ENCODE measurements around the gene ADAMTS7. TPM values are rescaled to one million over a fixed set of nuclear protein-coding genes. Genes with fewer than 3 reads are reported as not detected.

ADAMTS7 gene
- polyA plus RNA-seq, 1 donor from 2014 or later, result 31.5 TPM

- no peak overlapping the region for H3K27ac ChIP-seq (ENCODE audit: low read length)
- no peaks in the 10 kb centered on the region for H3K36me3 ChIP-seq (ENCODE audit: insufficient read depth, low read length)
- H3K4me3 ChIP-seq (ENCODE audit: low read length), result no peak overlapping the region
- no peak overlapping the region for H3K9ac ChIP-seq (ENCODE audit: low read length)
- H3F3A ChIP-seq (ENCODE audit: insufficient read depth, low read length, poor library complexity, severe bottlenecking), result no peaks in the 10 kb centered on the region
- H3K79me2 ChIP-seq (replicated peaks; ENCODE audit: insufficient read depth, low read length), result no peaks in the 10 kb centered on the region
- no peaks in the 10 kb centered on the region for H3K9me2 ChIP-seq (ENCODE audit: insufficient read depth, low read length)
- TF ChIP-seq MXI1 (conservative IDR thresholded peaks at IDR 0.05; ENCODE audit: poor library complexity, severe bottlenecking) (no peak), RAD21 (conservative IDR thresholded peaks at IDR 0.05) (no peak), EZH2 (IDR thresholded peaks at IDR 0.05; ENCODE audit: borderline replicate concordance, insufficient read depth, low read length, poor library complexity, severe bottlenecking) (no peak), POLR2AphosphoS5 (IDR thresholded peaks at IDR 0.05) (no peak), EP300 (conservative IDR thresholded peaks at IDR 0.05; ENCODE audit: poor library complexity, severe bottlenecking) (no peak), CTCF (IDR thresholded peaks at IDR 0.05; ENCODE audit: poor library complexity, severe bottlenecking) (no peak), TAF1 (IDR thresholded peaks at IDR 0.05; ENCODE audit: low read depth) (no peak), REST (IDR thresholded peaks at IDR 0.05; ENCODE audit: borderline replicate concordance) (no peak), SMC3 (conservative IDR thresholded peaks at IDR 0.05; ENCODE audit: poor library complexity) (no peak)
- H2AFZ ChIP-seq (ENCODE audit: low read depth, low read length), result no peak overlapping the region
- no peaks in the 10 kb centered on the region for H3K9me3 ChIP-seq (ENCODE audit: low read length)
- no peaks in the 10 kb centered on the region for H3K27me3 ChIP-seq (ENCODE audit: insufficient read depth, low read depth, low read length)
- no peaks in the 10 kb centered on the region for H4K20me1 ChIP-seq (ENCODE audit: insufficient read depth)
- H3K4me2 ChIP-seq (ENCODE audit: low read length), result no peak overlapping the region
These were observed 95.8 kb downstream of the ADAMTS7 start for GRCh38 chr15:78715434-78715833.

- TF ChIP-seq RAD21 (conservative IDR thresholded peaks at IDR 0.05) (no peak), EP300 (conservative IDR thresholded peaks at IDR 0.05; ENCODE audit: poor library complexity, severe bottlenecking) (no peak), REST (IDR thresholded peaks at IDR 0.05; ENCODE audit: borderline replicate concordance) (no peak), SMC3 (conservative IDR thresholded peaks at IDR 0.05; ENCODE audit: poor library complexity) (no peak), CTCF (IDR thresholded peaks at IDR 0.05; ENCODE audit: poor library complexity, severe bottlenecking) (no peak), EZH2 (IDR thresholded peaks at IDR 0.05; ENCODE audit: borderline replicate concordance, insufficient read depth, low read length, poor library complexity, severe bottlenecking) (no peak), POLR2AphosphoS5 (IDR thresholded peaks at IDR 0.05) (no peak), TAF1 (IDR thresholded peaks at IDR 0.05; ENCODE audit: low read depth) (no peak), MXI1 (conservative IDR thresholded peaks at IDR 0.05; ENCODE audit: poor library complexity, severe bottlenecking) (no peak)
- Histone ChIP-seq H3F3A (ENCODE audit: insufficient read depth, low read length, poor library complexity, severe bottlenecking) (no peaks in the 10 kb centered on the region), H4K20me1 (ENCODE audit: insufficient read depth) (no peaks in the 10 kb centered on the region), H3K79me2 (replicated peaks; ENCODE audit: insufficient read depth, low read length) (no peaks in the 10 kb centered on the region), H3K4me3 (ENCODE audit: low read length) (no peak overlapping the region), H3K9me3 (ENCODE audit: low read length) (no peaks in the 10 kb centered on the region), H3K36me3 (ENCODE audit: insufficient read depth, low read length) (no peaks in the 10 kb centered on the region), H3K9me2 (ENCODE audit: insufficient read depth, low read length) (no peaks in the 10 kb centered on the region), H3K27me3 (ENCODE audit: insufficient read depth, low read depth, low read length) (peaks cover under 1% of the 10 kb centered on the region), H3K4me2 (ENCODE audit: low read length) (no peak overlapping the region), H3K9ac (ENCODE audit: low read length) (no peak overlapping the region), H3K27ac (ENCODE audit: low read length) (no peak overlapping the region), H2AFZ (ENCODE audit: low read depth, low read length) (no peak overlapping the region)
These were observed 96.4 kb downstream of the ADAMTS7 start for GRCh38 chr15:78714890-78715289.

All from neural cell (in vitro differentiated cells).